ENCODE data around the gene RBMY1J.

DNA sequence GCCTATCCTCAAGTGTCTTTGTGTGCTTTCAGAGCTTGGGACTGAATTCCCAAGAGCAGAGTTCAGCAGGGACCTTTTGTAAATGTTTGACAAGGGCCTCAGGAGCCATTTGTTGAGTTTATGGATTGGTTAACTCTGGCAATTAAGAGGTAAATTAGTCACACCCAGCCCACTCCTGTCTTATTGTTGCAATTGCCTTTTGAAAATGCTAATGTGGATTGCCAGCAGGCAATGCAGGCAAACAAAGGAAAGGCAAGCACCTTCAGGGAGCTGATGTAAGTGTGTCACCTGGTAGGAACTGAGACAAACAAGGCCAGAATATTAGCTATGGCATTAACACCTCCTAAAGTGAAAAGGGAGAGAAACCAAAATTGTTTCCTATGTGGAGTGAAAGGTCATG is 29.7 kb upstream of the RBMY1J start:
- TF ChIP-seq, protein P1, sequence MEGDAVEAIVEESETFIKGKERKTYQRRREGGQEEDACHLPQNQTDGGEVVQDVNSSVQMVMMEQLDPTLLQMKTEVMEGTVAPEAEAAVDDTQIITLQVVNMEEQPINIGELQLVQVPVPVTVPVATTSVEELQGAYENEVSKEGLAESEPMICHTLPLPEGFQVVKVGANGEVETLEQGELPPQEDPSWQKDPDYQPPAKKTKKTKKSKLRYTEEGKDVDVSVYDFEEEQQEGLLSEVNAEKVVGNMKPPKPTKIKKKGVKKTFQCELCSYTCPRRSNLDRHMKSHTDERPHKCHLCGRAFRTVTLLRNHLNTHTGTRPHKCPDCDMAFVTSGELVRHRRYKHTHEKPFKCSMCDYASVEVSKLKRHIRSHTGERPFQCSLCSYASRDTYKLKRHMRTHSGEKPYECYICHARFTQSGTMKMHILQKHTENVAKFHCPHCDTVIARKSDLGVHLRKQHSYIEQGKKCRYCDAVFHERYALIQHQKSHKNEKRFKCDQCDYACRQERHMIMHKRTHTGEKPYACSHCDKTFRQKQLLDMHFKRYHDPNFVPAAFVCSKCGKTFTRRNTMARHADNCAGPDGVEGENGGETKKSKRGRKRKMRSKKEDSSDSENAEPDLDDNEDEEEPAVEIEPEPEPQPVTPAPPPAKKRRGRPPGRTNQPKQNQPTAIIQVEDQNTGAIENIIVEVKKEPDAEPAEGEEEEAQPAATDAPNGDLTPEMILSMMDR (IDR thresholded peaks at IDR 0.05): no peak
- no peak for TF ChIP-seq POLR2A (IDR thresholded peaks at IDR 0.05)
- TF ChIP-seq EP300 (IDR thresholded peaks at IDR 0.05): no peak
